T-helper 1 cell treated with Interleukin-12 subunit alpha and Interleukin-12 subunit beta and Interleukin-4 antibody, amounts not matched to agents 30 μg/mL and 1 μg/mL, for 36 hours (primary cell): ENCODE measurements around the gene ABR.
"Not testable (repeated sequence)": the region's sequence is repeated elsewhere in the genome, so short reads cannot be mapped to it uniquely, and the experiment has no call there.

Experiments used
- H3K27ac Mint-ChIP-seq: one replicate; pipeline ENCODE4 v1.8.0; 2021; ENCODE audit warnings: mild to moderate bottlenecking, mixed read lengths
- H3K27me3 Mint-ChIP-seq: one replicate; pipeline ENCODE4 v1.8.0; 2021; ENCODE audit warnings: low read depth, mixed read lengths
- H3K36me3 Mint-ChIP-seq: one replicate; pipeline ENCODE4 v1.8.0; 2021; ENCODE audit warnings: low read depth, mixed read lengths
- H3K4me1 Mint-ChIP-seq: one replicate; pipeline ENCODE4 v1.8.0; 2021; ENCODE audit warnings: low read depth, mixed read lengths
- H3K4me3 Mint-ChIP-seq: one replicate; pipeline ENCODE4 v1.8.0; 2021; ENCODE audit warnings: mild to moderate bottlenecking, moderate library complexity, mixed read lengths
- H3K9me3 Mint-ChIP-seq: one replicate; pipeline ENCODE4 v1.8.0; 2021; ENCODE audit warnings: mixed read lengths

The ABR gene

DNA sequence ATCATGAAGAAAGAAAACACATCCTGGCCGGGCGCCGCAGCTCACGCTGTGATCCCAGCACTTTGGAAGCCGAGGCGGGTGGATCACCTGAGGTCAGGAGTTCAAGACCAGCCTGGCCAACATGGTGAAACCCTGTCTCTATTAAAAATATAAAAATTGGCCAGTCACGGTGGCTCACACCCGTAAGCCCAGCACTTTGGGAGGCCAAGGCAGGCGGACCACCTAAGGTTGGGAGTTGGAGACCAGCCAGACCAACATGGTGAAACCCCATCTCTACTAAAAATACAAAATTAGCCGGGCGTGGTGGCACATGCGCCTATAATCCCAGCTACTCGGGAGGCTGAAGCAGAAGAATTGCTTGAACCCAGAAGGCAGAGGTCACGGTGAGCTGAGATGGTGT, 207.9 kb downstream of the ABR start:
- H3K4me3 Mint-ChIP-seq, H3K36me3 Mint-ChIP-seq, H3K27ac Mint-ChIP-seq, H3K4me1 Mint-ChIP-seq, H3K9me3 Mint-ChIP-seq: not testable (repeated sequence)
- peaks cover 32% of the 10 kb centered on the region for H3K27me3 Mint-ChIP-seq

DNA sequence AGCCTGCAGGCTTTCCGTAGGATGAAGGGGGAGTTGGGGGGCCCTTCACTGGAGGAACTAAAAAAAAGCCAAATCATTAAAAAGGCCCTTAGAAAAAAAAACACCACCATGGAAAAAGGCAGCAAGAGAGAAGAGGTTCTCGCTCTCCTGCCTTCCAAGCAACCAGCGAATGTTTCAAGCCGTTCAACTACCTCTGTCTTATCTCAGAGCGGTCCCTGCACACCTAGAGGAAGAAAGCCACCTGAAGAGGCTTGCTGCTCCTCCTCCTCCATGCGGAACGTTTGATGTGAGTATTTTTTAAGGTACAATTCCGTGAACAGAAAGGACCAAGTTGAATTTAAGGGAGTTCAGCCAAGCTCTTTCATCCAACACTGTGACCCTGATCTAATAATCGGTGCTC, 209.4 kb downstream of the ABR start:
- no peak overlapping the region for H3K4me3 Mint-ChIP-seq
- H3K36me3 Mint-ChIP-seq = no peaks in the 10 kb centered on the region
- H3K4me1 Mint-ChIP-seq = no peaks in the 10 kb centered on the region
- H3K9me3 Mint-ChIP-seq = no peaks in the 10 kb centered on the region
- no peak overlapping the region for H3K27ac Mint-ChIP-seq
- peaks cover 17% of the 10 kb centered on the region for H3K27me3 Mint-ChIP-seq

DNA sequence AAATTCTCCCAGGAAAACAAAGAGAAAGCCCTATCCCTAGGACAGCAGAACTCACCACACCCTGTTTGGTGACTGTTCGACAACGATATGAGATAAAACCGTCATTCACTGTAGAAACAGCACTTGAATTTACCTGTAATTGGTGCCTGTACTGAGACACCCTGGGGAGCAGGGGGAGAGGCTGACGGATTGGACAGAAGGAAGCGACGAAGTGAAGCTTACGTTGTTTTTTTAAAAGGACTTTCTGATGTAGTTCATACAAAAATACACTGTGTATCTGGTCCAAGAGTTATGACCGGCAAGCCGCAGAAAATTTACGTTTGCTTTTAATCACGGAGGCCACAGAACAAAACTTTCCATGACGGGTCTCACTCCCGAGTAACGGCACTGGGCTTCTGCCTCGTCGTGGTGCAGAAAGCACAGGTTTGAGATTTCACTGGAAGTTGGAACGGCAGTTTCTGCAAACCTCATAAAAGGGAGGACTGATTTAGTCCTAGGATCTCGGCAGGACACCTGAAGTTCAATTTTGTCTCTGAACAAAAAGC, 209.9 kb downstream of the ABR start:
- no peaks in the 10 kb centered on the region for H3K9me3 Mint-ChIP-seq
- H3K27me3 Mint-ChIP-seq = peaks cover 15% of the 10 kb centered on the region
- H3K36me3 Mint-ChIP-seq = no peaks in the 10 kb centered on the region
- no peak overlapping the region for H3K27ac Mint-ChIP-seq
- no peak overlapping the region for H3K4me3 Mint-ChIP-seq
- no peaks in the 10 kb centered on the region for H3K4me1 Mint-ChIP-seq

DNA sequence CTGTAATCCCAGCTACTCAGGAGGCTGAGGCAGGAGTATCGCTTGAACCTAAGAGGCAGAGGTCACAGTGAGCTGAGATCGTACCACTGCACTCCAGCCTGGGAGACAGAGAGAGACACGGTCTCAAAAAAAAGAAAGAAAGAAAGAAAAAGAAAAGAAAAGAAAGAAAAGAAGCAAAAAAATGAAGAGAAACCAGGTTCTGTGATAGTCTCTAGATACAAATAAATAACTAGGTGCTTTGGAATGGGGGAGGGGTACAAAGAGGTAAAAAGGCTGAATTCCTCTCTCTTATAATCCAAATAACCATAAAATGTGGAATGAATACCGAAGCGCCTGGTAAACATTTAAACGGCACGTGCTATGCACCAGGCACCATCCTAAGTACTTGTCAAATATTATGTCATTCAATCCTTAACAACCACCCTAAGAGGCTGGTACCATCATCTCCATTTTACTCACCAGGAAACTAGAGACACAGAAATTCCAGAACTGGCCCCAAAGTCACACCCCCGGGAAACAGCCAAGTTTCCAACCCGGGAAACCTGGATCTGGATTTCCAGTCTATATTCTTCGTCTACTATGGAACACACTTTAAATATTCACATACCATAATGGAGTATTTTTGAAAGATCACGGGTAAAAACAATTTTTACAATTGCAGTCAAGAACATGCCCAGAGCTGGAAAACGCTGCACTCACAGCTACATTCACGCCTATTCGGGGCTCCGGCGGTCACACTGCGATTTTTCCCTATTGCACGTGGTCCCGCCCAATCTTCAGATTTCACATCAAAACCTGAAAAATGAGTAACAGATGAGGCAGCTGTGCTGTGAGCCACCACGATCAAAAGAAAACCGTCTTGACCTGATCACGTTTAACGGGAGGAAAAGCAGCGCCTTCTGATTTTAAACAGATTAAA, 210.7 kb downstream of the ABR start:
- no peaks in the 10 kb centered on the region for H3K4me1 Mint-ChIP-seq
- no peaks in the 10 kb centered on the region for H3K36me3 Mint-ChIP-seq
- H3K9me3 Mint-ChIP-seq = no peaks in the 10 kb centered on the region
- no peak overlapping the region for H3K27ac Mint-ChIP-seq
- no peak overlapping the region for H3K4me3 Mint-ChIP-seq
- H3K27me3 Mint-ChIP-seq = peaks cover 12% of the 10 kb centered on the region

DNA sequence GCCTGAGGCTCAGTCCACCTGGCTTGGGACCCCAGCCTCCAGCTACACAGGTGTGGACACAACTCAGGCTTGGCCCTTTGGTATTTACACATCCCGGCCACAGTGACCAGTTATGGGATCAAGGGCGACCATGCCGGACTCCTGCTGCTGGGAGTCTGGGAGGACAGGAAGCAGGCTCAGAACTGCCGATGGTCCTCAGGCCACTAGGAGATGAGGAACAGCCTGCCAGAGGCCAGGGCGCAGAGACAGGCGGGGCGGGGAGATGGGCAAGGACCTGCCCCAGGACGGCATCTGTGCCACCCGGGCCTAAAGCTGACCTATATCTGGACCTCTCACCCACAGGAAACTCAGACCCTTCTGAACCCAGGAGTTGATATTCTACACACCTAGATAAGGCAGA, 212.7 kb downstream of the ABR start:
- H3K4me3 Mint-ChIP-seq = no peak overlapping the region
- H3K27ac Mint-ChIP-seq = no peak overlapping the region
- peaks cover 12% of the 10 kb centered on the region for H3K27me3 Mint-ChIP-seq
- no peaks in the 10 kb centered on the region for H3K4me1 Mint-ChIP-seq
- H3K9me3 Mint-ChIP-seq = no peaks in the 10 kb centered on the region
- no peaks in the 10 kb centered on the region for H3K36me3 Mint-ChIP-seq

DNA sequence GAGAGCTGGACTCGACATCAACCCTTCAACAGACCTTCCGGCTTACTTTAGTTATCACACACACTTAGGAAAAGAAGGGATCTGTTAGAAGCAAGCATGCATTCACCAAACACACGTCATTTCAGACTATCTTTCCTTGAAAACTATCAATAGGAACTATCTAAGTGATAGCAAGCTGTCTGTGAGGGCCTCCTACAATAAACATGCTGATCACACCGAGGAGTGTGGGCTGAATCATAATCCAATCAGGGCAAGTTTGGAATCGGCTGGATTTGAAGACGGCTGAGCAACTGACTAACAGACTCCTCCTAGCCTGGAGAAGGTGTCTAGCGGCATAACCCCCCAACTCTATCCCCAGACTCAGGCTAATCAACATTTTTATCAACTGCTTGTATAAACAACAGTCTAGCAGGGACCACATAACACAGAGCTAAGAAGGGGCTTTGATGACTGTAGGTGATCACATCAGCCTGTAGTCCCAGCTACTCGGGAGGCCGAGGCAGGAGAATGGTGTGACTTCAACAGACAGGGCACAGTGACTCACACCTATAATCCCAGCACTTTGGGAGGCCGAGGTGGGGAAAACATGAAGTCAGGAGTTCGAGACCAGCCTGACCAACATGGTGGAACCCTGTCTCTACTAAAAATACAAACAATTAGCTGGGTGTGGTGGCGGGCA, 214.3 kb downstream of the ABR start:
- Mint-ChIP-seq H3K36me3 (no peaks in the 10 kb centered on the region), H3K27me3 (peaks cover 11% of the 10 kb centered on the region), H3K4me3 (no peak overlapping the region), H3K4me1 (no peaks in the 10 kb centered on the region), H3K9me3 (no peaks in the 10 kb centered on the region), H3K27ac (no peak overlapping the region)

DNA sequence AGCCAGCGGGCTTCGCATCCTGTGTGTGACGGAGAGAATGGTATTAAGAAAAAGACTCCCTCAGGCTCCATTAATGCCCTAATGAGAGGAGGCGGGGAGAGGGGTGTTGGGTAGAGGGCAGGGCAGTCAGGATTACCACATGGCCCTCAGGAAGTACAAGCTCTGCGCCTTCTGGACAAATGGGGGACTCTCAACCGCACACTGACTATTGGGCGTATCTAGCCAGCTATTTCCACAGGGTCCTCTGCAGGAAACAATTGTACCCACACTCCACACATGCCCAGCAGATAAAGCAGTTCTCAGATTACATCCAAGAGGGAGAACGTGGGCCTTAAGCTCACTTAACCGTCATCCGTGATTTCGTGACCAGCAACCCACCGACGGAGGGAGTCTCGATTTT, 214.9 kb downstream of the ABR start:
- Mint-ChIP-seq H3K27me3 (peaks cover 5% of the 10 kb centered on the region), H3K9me3 (no peaks in the 10 kb centered on the region), H3K4me1 (no peaks in the 10 kb centered on the region), H3K4me3 (no peak overlapping the region), H3K36me3 (no peaks in the 10 kb centered on the region), H3K27ac (no peak overlapping the region)

DNA sequence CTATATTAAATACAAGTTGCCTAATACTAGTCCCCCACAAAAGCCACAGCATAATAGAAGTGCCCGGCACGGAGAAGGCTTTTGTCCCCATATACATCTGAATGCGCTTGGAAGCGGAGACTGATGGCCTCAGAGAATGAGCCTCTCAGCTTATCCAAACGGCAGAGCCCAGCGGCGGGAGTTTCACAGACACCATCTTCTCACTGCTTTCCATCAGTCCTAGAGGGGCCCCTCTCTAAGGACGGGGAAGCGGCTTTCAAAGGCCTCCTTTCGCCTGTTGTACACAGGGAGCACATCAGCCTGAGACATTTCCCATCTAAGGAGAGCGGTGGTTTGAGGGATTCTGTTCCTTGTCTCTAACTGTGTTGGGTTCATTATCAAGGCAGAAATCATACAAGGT, 217.1 kb downstream of the ABR start:
- Mint-ChIP-seq H3K27ac (no peak overlapping the region), H3K4me3 (no peak overlapping the region), H3K27me3 (no peaks in the 10 kb centered on the region), H3K9me3 (no peaks in the 10 kb centered on the region), H3K36me3 (no peaks in the 10 kb centered on the region), H3K4me1 (no peaks in the 10 kb centered on the region)

DNA sequence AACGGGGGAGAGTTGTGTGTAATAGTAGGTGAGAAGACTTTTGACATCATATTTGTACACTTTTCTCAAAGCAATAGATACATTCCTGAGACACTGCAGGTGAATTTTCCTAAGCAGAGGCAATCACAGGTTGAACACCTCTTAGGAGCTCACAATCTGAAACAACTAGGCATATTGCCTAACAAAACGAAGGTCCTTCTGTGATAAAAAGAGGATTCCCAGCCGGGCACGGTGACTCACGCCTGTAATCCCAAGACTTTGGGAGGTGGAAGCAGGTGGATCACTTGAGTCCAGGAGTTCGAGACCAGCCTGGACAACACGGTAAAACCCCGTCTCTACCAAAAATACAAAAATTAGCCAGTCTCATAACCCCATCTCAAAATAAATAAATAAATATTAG, 217.6 kb downstream of the ABR start:
- Mint-ChIP-seq H3K4me1 (no peaks in the 10 kb centered on the region), H3K27ac (no peak overlapping the region), H3K9me3 (no peaks in the 10 kb centered on the region), H3K4me3 (no peak overlapping the region), H3K27me3 (no peaks in the 10 kb centered on the region), H3K36me3 (no peaks in the 10 kb centered on the region)

DNA sequence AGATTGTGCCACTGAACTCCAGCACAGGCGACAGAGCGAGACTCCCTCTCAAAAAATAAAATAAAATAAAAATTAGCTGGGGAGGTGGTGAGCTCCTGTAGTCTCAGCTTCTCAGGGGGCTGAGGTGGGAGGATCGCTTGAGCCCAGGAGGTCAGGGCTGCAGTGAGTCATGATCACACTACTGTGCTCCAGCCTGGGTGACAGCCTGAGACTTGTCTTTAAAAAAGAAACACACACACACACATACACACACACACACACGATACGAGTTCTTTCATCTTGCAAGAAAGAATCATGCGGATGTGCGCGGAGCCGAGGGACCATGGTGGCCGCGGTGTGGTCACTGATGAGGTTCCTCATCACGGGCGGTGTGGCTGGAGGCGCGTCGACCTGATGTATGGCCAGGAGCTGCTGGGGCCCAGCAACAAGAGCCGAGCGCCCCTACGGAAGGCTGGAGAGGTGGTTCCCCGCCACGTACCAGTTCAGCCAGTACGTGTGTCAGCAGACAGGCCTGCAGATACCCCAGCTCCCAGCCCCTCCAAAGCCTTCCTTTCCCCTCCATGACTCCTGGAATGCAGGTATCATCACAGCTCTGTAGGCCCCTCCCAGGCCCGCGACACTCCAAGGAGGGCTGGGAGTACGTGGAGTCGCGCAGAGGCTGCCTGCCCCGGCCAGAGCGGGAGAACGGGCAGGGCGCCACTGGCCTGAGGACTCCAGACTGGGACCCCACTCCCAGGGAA, 220.9 kb downstream of the ABR start:
- Mint-ChIP-seq H3K36me3 (no peaks in the 10 kb centered on the region), H3K4me3 (no peak overlapping the region), H3K4me1 (no peaks in the 10 kb centered on the region), H3K27ac (no peak overlapping the region), H3K27me3 (no peaks in the 10 kb centered on the region), H3K9me3 (no peaks in the 10 kb centered on the region)

DNA sequence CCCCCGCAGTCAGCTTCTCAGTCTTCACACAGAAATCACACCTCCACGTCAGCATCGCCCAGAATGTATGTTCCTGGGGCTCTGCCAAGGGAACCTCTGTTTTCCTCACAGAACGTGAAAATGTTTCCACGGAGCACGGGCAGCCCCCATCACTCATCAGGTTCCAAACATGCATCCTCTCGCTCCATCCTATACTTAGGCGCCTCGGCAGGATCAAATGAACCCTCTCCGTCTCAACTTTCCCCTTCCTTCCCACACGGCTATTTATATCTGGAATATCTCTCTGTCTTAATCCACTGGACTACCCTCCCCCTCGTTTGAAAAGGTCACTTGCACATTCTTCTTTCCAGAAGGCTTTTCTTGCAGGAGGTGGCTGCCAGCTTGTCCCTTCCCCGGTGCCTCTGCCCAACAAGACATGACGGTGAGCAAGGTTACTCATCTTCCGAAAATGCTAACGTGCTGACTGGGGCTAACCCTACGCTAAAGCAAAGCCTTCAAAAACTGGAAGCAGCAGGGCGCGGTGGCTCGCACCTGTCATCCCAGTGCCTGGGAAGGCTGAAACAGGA, 221.8 kb downstream of the ABR start:
- no peaks in the 10 kb centered on the region for H3K36me3 Mint-ChIP-seq
- H3K27me3 Mint-ChIP-seq = no peaks in the 10 kb centered on the region
- H3K27ac Mint-ChIP-seq = no peak overlapping the region
- H3K9me3 Mint-ChIP-seq = no peaks in the 10 kb centered on the region
- no peaks in the 10 kb centered on the region for H3K4me1 Mint-ChIP-seq
- H3K4me3 Mint-ChIP-seq = no peak overlapping the region

DNA sequence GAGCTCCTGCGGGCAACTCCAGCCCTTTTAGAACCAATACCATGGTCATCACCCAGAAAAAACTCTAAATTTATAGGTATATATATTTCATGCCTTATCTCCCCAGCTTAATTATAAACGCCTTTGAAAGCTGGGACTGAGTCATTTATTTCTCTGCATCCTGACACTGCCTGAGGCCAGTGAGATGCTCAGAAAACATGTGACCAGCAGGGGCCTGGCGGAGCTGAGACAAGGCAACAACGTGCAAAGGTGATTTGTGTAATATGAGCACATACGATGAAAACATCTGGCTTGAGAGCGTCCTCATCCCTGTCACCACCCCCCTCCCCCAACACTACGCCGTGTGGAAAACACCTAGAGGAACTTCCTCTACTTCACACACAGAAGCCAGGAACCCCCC, 222.9 kb downstream of the ABR start:
- Mint-ChIP-seq H3K27me3 (no peaks in the 10 kb centered on the region), H3K9me3 (no peaks in the 10 kb centered on the region), H3K36me3 (no peaks in the 10 kb centered on the region), H3K4me3 (no peak overlapping the region), H3K4me1 (no peaks in the 10 kb centered on the region), H3K27ac (no peak overlapping the region)

DNA sequence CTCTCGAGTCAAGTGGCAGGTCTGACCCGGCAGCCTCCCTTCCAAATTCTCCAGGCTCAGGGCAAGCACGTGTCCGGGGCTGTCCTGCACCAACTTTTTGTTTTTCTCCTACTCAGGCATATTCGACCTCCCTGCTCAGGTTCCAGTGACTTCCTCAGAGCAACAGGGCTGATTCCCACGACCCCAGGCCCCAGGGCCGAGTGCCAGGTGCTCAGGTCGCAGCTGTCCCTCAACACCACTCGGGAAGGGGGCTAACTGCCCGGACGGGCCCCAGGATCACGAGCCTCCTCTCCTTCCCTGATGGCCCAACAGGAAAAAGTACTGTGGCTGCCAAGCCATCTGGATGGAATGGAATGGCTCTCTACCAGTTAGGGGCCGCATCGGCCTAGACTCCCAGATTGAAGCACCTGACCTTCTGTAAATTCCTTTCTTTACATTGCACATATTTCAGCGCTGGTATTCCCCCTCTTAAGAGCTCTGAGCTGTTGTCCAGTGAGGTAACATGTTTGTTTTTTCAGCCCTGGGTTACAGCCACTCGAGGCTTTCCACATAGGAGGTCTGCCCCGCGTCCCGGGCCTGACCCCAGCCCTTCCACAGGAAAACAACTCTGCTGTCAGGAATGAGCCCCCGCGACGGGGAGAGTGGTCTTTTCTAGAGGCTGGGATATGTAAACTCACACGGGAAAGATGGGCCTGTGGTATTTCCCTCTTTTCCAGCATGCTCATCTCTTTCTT, 225.2 kb downstream of the ABR start:
- Mint-ChIP-seq H3K36me3 (no peaks in the 10 kb centered on the region), H3K27ac (no peak overlapping the region), H3K4me1 (no peaks in the 10 kb centered on the region), H3K4me3 (no peak overlapping the region), H3K27me3 (peaks cover 12% of the 10 kb centered on the region), H3K9me3 (no peaks in the 10 kb centered on the region)

DNA sequence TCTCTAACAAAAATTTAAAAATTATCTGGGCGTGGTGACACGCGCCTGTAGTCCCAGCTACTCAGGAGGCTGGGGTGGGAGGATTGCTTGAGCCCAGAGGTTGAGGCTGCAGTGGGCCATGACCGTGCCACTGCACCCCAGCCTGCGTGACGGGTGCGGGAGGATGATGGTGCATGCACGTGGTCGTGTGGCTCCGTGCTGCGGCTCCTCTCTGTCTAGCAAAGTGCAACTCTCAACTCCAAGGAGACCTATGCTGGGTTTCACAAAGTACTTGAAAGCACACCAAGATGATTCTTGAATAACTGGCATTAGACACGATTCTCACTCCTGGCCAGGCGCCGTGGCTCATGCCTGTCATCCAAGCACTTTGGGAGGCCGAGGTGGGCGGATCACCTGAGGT, 226.0 kb downstream of the ABR start:
- Mint-ChIP-seq H3K4me3 (no peak overlapping the region), H3K36me3 (no peaks in the 10 kb centered on the region), H3K27me3 (peaks cover 12% of the 10 kb centered on the region), H3K27ac (no peak overlapping the region), H3K4me1 (no peaks in the 10 kb centered on the region), H3K9me3 (no peaks in the 10 kb centered on the region)
